ENCODE data around the gene PRR12. TPM values are rescaled to one million over a fixed set of nuclear protein-coding genes. Genes with fewer than 3 reads are reported as not detected.

The PRR12 gene
- total RNA-seq, 2 donors from 2014 or later, result 44.6 to 50.7 TPM

- Mint-ChIP-seq H3K4me1 (peaks cover 56% of the 10 kb centered on the region), H3K27ac (peak overlapping the region; percentile 99), H3K36me3 (ENCODE audit: low read depth) (peaks cover 8% of the 10 kb centered on the region), H3K27me3 (no peaks in the 10 kb centered on the region), H3K4me3 (peak overlapping the region; percentile 86)
- peak in 1 of 3 donors; percentile 30 for DNase-seq
- no peak for ATAC-seq
- no peaks in the 10 kb centered on the region for H3K9me3 ChIP-seq (ENCODE audit: control insufficient read depth, low read length, poor library complexity, severe bottlenecking)
These were observed 34.3 kb upstream of the PRR12 start for GRCh38 chr19:49556412-49557398.

GRCh38 chr19:49557641-49558325, 33.2 kb upstream of the PRR12 start:
- no peaks in the 10 kb centered on the region for H3K9me3 ChIP-seq (ENCODE audit: control insufficient read depth, low read length, poor library complexity, severe bottlenecking)
- DNase-seq (no peak), ATAC-seq (no peak)
- Mint-ChIP-seq H3K27me3 (no peaks in the 10 kb centered on the region), H3K4me3 (peak overlapping the region; percentile 86), H3K27ac (peak overlapping the region; percentile 99), H3K4me1 (peaks cover 55% of the 10 kb centered on the region), H3K36me3 (ENCODE audit: low read depth) (peaks cover 8% of the 10 kb centered on the region)

- Mint-ChIP-seq H3K27ac (peak overlapping the region; percentile 99), H3K4me3 (peak overlapping the region; percentile 91), H3K36me3 (ENCODE audit: low read depth) (peaks cover 8% of the 10 kb centered on the region), H3K4me1 (peaks cover 53% of the 10 kb centered on the region), H3K27me3 (no peaks in the 10 kb centered on the region)
- H3K9me3 ChIP-seq (ENCODE audit: control insufficient read depth, low read length, poor library complexity, severe bottlenecking), result no peaks in the 10 kb centered on the region
- DNase-seq, result no peak
- peak; percentile 5 for ATAC-seq
These were observed 32.4 kb upstream of the PRR12 start for GRCh38 chr19:49558591-49558990.

- peaks cover 8% of the 10 kb centered on the region for H3K36me3 Mint-ChIP-seq (ENCODE audit: low read depth)
- ATAC-seq (no peak), DNase-seq (no peak)
- H3K4me3 Mint-ChIP-seq, result peak overlapping the region; percentile 91
- H3K27me3 Mint-ChIP-seq, result no peaks in the 10 kb centered on the region
- H3K27ac Mint-ChIP-seq, result peak overlapping the region; percentile 99
- no peaks in the 10 kb centered on the region for H3K9me3 ChIP-seq (ENCODE audit: control insufficient read depth, low read length, poor library complexity, severe bottlenecking)
- peaks cover 54% of the 10 kb centered on the region for H3K4me1 Mint-ChIP-seq
These were observed 31.5 kb upstream of the PRR12 start for GRCh38 chr19:49559443-49559842.

- ATAC-seq, result no peak
- H3K9me3 ChIP-seq (ENCODE audit: control insufficient read depth, low read length, poor library complexity, severe bottlenecking), result no peaks in the 10 kb centered on the region
- peak overlapping the region; percentile 91 for H3K4me3 Mint-ChIP-seq
- no peak for DNase-seq
- peaks cover 54% of the 10 kb centered on the region for H3K4me1 Mint-ChIP-seq
- H3K36me3 Mint-ChIP-seq (ENCODE audit: low read depth), result peaks cover 8% of the 10 kb centered on the region
- peak overlapping the region; percentile 99 for H3K27ac Mint-ChIP-seq
- no peaks in the 10 kb centered on the region for H3K27me3 Mint-ChIP-seq
These were observed 31.1 kb upstream of the PRR12 start for GRCh38 chr19:49559928-49560327.

GRCh38 chr19:49560358-49560900, 30.6 kb upstream of the PRR12 start:
- ATAC-seq, result peak; percentile 14
- H3K27me3 Mint-ChIP-seq, result no peaks in the 10 kb centered on the region

DNA sequence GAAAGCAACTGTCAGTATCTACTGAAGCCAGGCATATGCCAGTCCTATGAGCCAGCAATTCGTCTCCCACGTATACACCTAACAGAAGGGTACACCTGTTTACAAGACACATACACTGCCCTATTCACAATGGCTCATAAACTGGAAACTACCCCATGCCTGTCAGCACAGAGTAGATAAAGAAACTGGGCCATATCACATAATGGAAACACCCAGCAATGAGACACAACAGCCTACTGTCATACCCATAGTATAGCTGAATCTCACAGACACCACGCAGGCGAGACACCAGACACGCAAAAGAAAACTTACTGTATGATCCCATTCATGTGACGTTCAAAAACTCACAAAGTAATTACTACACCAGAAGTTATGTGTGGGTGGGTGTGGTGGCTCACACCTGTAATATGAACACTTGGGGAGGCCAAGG, 26.4 kb upstream of the PRR12 start:
- Mint-ChIP-seq H3K36me3 (ENCODE audit: low read depth) (peaks cover 2% of the 10 kb centered on the region), H3K27ac (peak overlapping the region; percentile 99), H3K4me3 (peak overlapping the region; percentile 81), H3K4me1 (peaks cover 60% of the 10 kb centered on the region), H3K27me3 (no peaks in the 10 kb centered on the region)
- DNase-seq, result peak in 1 of 3 donors; percentile 32
- H3K9me3 ChIP-seq (ENCODE audit: control insufficient read depth, low read length, poor library complexity, severe bottlenecking), result no peaks in the 10 kb centered on the region
- ATAC-seq, result peak; percentile 58

More at GRCh38 chr19:49560358-49560900, 30.6 kb upstream of the PRR12 start:
- peak in 1 of 3 donors; percentile 38 for DNase-seq
- Mint-ChIP-seq H3K27ac (peak overlapping the region; percentile 99), H3K36me3 (ENCODE audit: low read depth) (peaks cover 8% of the 10 kb centered on the region), H3K4me1 (peaks cover 56% of the 10 kb centered on the region), H3K4me3 (peak overlapping the region; percentile 91)
- H3K9me3 ChIP-seq (ENCODE audit: control insufficient read depth, low read length, poor library complexity, severe bottlenecking), result no peaks in the 10 kb centered on the region

DNA sequence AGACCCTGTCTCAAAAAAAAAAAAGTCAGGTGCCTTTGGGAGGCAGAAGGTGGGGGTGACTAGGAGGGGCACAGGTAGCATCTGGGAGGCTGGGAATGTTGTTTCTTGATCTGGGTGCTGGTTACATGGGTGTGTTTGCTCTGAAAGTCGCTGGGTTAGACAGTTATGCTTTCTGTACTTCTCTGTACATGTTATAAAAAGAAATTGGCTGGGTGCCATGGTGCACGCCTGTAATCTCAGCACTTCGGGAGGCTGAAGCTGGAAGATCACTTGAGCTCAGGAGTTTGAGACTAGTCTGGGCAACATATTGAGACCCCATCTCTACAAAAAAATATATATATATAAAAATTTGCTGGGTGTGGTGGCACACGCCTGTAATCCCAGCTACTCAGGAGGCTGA, 25.7 kb upstream of the PRR12 start:
- H3K4me1 Mint-ChIP-seq, result peaks cover 60% of the 10 kb centered on the region
- H3K27me3 Mint-ChIP-seq, result no peaks in the 10 kb centered on the region
- no peaks in the 10 kb centered on the region for H3K9me3 ChIP-seq (ENCODE audit: control insufficient read depth, low read length, poor library complexity, severe bottlenecking)
- H3K4me3 Mint-ChIP-seq, result peak overlapping the region; percentile 81
- no peak for DNase-seq
- peak overlapping the region; percentile 99 for H3K27ac Mint-ChIP-seq
- ATAC-seq, result no peak
- H3K36me3 Mint-ChIP-seq (ENCODE audit: low read depth), result no peaks in the 10 kb centered on the region

DNA sequence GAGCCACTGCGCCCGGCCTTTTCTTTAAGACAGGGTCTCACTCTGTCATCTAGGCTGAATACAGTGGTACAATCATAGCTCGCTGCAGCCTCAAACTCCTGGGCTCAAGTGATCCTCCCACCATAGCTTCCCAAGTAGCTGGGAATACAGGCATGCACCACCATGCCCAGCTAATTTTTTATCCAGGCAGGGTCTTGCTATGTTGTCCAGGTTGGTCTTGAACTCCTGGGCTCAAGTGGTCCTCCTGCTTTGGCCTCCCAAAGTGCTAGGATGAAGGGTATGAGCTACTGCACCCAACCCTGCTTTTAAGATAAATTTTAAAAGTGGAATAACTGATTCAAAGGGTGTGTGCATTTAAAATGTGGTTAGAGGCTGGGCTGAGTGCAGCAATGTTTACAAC, 24.7 kb upstream of the PRR12 start:
- ATAC-seq (no peak), DNase-seq (no peak)
- Mint-ChIP-seq H3K27me3 (no peaks in the 10 kb centered on the region), H3K4me1 (peaks cover 59% of the 10 kb centered on the region), H3K4me3 (peak overlapping the region; percentile 68), H3K36me3 (ENCODE audit: low read depth) (no peaks in the 10 kb centered on the region), H3K27ac (peak overlapping the region; percentile 99)
- no peaks in the 10 kb centered on the region for H3K9me3 ChIP-seq (ENCODE audit: control insufficient read depth, low read length, poor library complexity, severe bottlenecking)

- peak; percentile 75 for ATAC-seq
- peak overlapping the region; percentile 99 for H3K27ac Mint-ChIP-seq
- peak; percentile 40 to 71 (median 59) for DNase-seq
- H3K36me3 Mint-ChIP-seq (ENCODE audit: low read depth), result no peaks in the 10 kb centered on the region
- peak overlapping the region; percentile 79 for H3K4me3 Mint-ChIP-seq
- H3K4me1 Mint-ChIP-seq, result peaks cover 57% of the 10 kb centered on the region
- no peaks in the 10 kb centered on the region for H3K9me3 ChIP-seq (ENCODE audit: control insufficient read depth, low read length, poor library complexity, severe bottlenecking)
- no peaks in the 10 kb centered on the region for H3K27me3 Mint-ChIP-seq
These were observed 23.0 kb upstream of the PRR12 start for GRCh38 chr19:49567861-49568441.

DNA sequence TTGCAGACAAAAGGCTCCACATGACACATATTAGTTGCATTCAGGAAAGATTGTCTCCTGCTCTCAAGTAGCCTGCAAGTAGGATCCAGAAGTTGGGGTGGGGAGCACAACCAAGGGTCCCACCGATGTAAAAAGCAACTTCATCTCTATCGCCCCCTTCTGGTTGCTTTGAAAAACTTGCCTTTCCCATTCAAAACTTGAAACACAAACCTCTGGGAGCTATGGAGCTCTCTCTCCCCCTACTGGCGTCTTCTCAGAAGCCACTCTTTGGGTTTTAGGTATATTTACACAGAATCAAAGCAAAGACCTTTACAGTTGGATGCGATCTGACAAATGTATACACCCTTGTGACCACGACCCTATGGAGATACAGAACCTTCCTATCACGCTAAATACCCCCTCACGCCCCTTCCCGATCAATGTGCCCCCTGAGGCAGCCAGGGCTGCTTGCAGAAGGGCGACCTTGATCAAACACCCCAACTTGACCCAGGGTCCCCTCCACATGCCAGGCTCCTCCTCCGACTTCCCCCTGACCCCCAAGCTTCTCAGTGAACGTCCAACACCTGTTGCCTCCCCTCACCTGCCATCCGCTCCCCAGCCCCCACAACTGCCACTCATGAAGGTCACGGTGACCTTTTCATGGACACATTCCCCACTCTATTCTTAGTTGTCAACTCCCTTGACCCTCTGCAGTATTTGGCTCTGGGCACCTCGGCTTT, 20.7 kb upstream of the PRR12 start:
- Mint-ChIP-seq H3K27ac (peak overlapping the region; percentile 99), H3K27me3 (no peaks in the 10 kb centered on the region), H3K4me1 (peaks cover 44% of the 10 kb centered on the region), H3K36me3 (ENCODE audit: low read depth) (no peaks in the 10 kb centered on the region), H3K4me3 (peak overlapping the region; percentile 58)
- ATAC-seq, result peak; percentile 24
- no peaks in the 10 kb centered on the region for H3K9me3 ChIP-seq (ENCODE audit: control insufficient read depth, low read length, poor library complexity, severe bottlenecking)
- DNase-seq, result peak in 2 of 3 donors; percentile 42 to 59

- Mint-ChIP-seq H3K4me3 (no peak overlapping the region), H3K4me1 (peaks cover 37% of the 10 kb centered on the region), H3K27me3 (no peaks in the 10 kb centered on the region), H3K36me3 (ENCODE audit: low read depth) (no peaks in the 10 kb centered on the region), H3K27ac (peak overlapping the region; percentile 99)
- DNase-seq (no peak), ATAC-seq (no peak)
- no peaks in the 10 kb centered on the region for H3K9me3 ChIP-seq (ENCODE audit: control insufficient read depth, low read length, poor library complexity, severe bottlenecking)
These were observed 19.8 kb upstream of the PRR12 start for GRCh38 chr19:49570997-49571676.

Data from T-helper 17 cell (primary cell).